Measurements from ENCODE around the gene ADGRE2. TPM values are rescaled to one million over a fixed set of nuclear protein-coding genes. Genes with fewer than 3 reads are reported as not detected.

ADGRE2 gene
- total RNA-seq, 4 donors from 2014 or later, result 0.65 to 6.0 (median 3.0) TPM

- Histone ChIP-seq H3K9me3 (no peaks in the 10 kb centered on the region), H3K27me3 (no peaks in the 10 kb centered on the region), H3K27ac (replicated peaks in 1 of 4) (no peak overlapping the region), H3K4me3 (no peak overlapping the region), H3K36me3 (no peaks in the 10 kb centered on the region), H3K4me1 (no peaks in the 10 kb centered on the region)
- intact Hi-C loops (cut with DNase I), result no loop called here
- DNase-seq (ENCODE audit: extremely low spot score), result no peak
- whole genome bisulfite sequencing, result 58% methylated on average over 2 of the region's 2 CpGs
- TF ChIP-seq EP300 (IDR thresholded peaks at IDR 0.05) (no peak), CTCF (IDR thresholded peaks at IDR 0.05) (no peak), POLR2A (IDR thresholded peaks at IDR 0.05; ENCODE audit: low read depth) (no peak), POLR2AphosphoS5 (IDR thresholded peaks at IDR 0.05) (no peak)
Measured at GRCh38 chr19:14814982-14815652, 36.8 kb upstream of the ADGRE2 start.

- DNase-seq (ENCODE audit: extremely low spot score), result no peak
- no peaks in the 10 kb centered on the region for H3K9me3 ChIP-seq
- intact Hi-C loops (cut with DNase I), result no loop called here
Measured at GRCh38 chr19:14809272-14810057, 31.1 kb upstream of the ADGRE2 start.

GRCh38 chr19:14804765-14805164 lies 26.4 kb upstream of the ADGRE2 start:
- Histone ChIP-seq H3K27ac (replicated peaks in 1 of 4) (no peak overlapping the region), H3K36me3 (no peaks in the 10 kb centered on the region), H3K27me3 (no peaks in the 10 kb centered on the region), H3K9me3 (no peaks in the 10 kb centered on the region), H3K4me1 (no peaks in the 10 kb centered on the region), H3K4me3 (no peak overlapping the region)
- DNase-seq (ENCODE audit: extremely low spot score), result no peak
- no peak for TF ChIP-seq POLR2AphosphoS5 (IDR thresholded peaks at IDR 0.05)
- no peak for TF ChIP-seq POLR2A (IDR thresholded peaks at IDR 0.05; ENCODE audit: low read depth)
- no peak for TF ChIP-seq EP300 (IDR thresholded peaks at IDR 0.05)
- TF ChIP-seq CTCF (IDR thresholded peaks at IDR 0.05), result no peak
- intact Hi-C loops (cut with DNase I), result no loop called here
- 89% methylated on average over 3 of the region's 3 CpGs for WGBS

More at GRCh38 chr19:14809272-14810057, 31.1 kb upstream of the ADGRE2 start:
- TF ChIP-seq CTCF (IDR thresholded peaks at IDR 0.05) (no peak), POLR2AphosphoS5 (IDR thresholded peaks at IDR 0.05) (no peak), EP300 (IDR thresholded peaks at IDR 0.05) (no peak), POLR2A (IDR thresholded peaks at IDR 0.05; ENCODE audit: low read depth) (no peak)
- Histone ChIP-seq H3K27ac (replicated peaks in 1 of 4) (no peak overlapping the region), H3K4me1 (no peaks in the 10 kb centered on the region), H3K4me3 (no peak overlapping the region), H3K27me3 (no peaks in the 10 kb centered on the region), H3K36me3 (no peaks in the 10 kb centered on the region)
- WGBS, result 43% methylated on average over 9 of the region's 9 CpGs

- H3K4me3 ChIP-seq, result no peak overlapping the region
- no peaks in the 10 kb centered on the region for H3K27me3 ChIP-seq
- no peak for DNase-seq (ENCODE audit: extremely low spot score)
- 75% methylated on average over 5 of the region's 5 CpGs for WGBS
- no peak overlapping the region for H3K27ac ChIP-seq (replicated peaks in 1 of 4)
- TF ChIP-seq EP300 (IDR thresholded peaks at IDR 0.05) (no peak), POLR2AphosphoS5 (IDR thresholded peaks at IDR 0.05) (no peak), CTCF (IDR thresholded peaks at IDR 0.05) (no peak), POLR2A (IDR thresholded peaks at IDR 0.05; ENCODE audit: low read depth) (no peak)
- no peaks in the 10 kb centered on the region for H3K4me1 ChIP-seq
- H3K36me3 ChIP-seq, result no peaks in the 10 kb centered on the region
- intact Hi-C loops (cut with DNase I), result no loop called here
- H3K9me3 ChIP-seq, result no peaks in the 10 kb centered on the region
Measured at GRCh38 chr19:14798760-14799159, 20.4 kb upstream of the ADGRE2 start.
